Vagina (tissue), 2 donors: Measurements from ENCODE around the gene SREBF2.

Source experiments
- POLR2A ChIP-seq, 2 donors: fragments of 450-650 bp; IDR thresholded peaks; one replicate each; pipeline ENCODE4 v1.6.1; 2017; ENCODE audit warnings: antibody characterized with exemption in 2 of 2, mild to moderate bottlenecking in 2 of 2, moderate library complexity in 2 of 2
- TF ChIP-seq, protein P1 (sequence below), 3 experiments: fragments of 450-650 bp in 2 of 3; fragments of 200-600 bp in 1 of 3; sonication (generic) in 1 of 3; IDR thresholded peaks; one replicate each; pipeline ENCODE4 v1.5.1; 2017 to 2019; ENCODE audit warnings: antibody characterized with exemption in 3 of 3, mild to moderate bottlenecking in 2 of 3, moderate library complexity in 2 of 3

DNA sequence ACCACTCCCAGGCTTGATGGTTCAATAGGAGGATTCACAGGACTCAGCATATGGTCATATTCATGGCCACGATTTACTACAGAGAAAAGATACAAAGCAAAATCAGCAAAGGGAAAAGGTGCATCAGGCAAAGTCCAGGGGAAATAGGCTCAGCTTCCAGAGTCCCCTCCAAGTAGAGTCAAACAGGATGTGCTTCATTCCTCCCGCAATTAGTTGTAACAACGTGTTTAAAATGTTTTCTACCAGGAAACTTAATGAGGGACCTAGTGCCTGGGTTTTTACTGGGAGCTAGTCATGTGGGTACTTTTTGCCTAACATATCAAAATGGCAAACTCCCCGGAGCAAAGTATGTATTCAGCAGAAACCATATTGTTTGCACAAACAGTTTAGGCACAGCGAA lies 14.9 kb upstream of the SREBF2 start:
- TF ChIP-seq, protein P1, sequence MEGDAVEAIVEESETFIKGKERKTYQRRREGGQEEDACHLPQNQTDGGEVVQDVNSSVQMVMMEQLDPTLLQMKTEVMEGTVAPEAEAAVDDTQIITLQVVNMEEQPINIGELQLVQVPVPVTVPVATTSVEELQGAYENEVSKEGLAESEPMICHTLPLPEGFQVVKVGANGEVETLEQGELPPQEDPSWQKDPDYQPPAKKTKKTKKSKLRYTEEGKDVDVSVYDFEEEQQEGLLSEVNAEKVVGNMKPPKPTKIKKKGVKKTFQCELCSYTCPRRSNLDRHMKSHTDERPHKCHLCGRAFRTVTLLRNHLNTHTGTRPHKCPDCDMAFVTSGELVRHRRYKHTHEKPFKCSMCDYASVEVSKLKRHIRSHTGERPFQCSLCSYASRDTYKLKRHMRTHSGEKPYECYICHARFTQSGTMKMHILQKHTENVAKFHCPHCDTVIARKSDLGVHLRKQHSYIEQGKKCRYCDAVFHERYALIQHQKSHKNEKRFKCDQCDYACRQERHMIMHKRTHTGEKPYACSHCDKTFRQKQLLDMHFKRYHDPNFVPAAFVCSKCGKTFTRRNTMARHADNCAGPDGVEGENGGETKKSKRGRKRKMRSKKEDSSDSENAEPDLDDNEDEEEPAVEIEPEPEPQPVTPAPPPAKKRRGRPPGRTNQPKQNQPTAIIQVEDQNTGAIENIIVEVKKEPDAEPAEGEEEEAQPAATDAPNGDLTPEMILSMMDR (IDR thresholded peaks at IDR 0.05) = no peak
- TF ChIP-seq POLR2A (IDR thresholded peaks at IDR 0.05) = no peak
